B cell (primary cell): ENCODE measurements around the gene RASA2.

Experiments used
- EZH2 ChIP-seq: IDR thresholded peaks from 2 replicates; pipeline ENCODE4 v1.6.1; 2012; ENCODE audit warnings: borderline replicate concordance, low read depth, mild to moderate bottlenecking, moderate library complexity, low read length; ENCODE audit not compliant: insufficient read depth, poor library complexity, severe bottlenecking
- TF ChIP-seq, protein P1 (sequence below): fragments of 200-600 bp; IDR thresholded peaks from one replicate; pipeline ENCODE4 v1.8.0; 2022; ENCODE audit warnings: antibody characterized with exemption, mild to moderate bottlenecking

- TF ChIP-seq, protein P1, sequence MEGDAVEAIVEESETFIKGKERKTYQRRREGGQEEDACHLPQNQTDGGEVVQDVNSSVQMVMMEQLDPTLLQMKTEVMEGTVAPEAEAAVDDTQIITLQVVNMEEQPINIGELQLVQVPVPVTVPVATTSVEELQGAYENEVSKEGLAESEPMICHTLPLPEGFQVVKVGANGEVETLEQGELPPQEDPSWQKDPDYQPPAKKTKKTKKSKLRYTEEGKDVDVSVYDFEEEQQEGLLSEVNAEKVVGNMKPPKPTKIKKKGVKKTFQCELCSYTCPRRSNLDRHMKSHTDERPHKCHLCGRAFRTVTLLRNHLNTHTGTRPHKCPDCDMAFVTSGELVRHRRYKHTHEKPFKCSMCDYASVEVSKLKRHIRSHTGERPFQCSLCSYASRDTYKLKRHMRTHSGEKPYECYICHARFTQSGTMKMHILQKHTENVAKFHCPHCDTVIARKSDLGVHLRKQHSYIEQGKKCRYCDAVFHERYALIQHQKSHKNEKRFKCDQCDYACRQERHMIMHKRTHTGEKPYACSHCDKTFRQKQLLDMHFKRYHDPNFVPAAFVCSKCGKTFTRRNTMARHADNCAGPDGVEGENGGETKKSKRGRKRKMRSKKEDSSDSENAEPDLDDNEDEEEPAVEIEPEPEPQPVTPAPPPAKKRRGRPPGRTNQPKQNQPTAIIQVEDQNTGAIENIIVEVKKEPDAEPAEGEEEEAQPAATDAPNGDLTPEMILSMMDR, result no peak
- TF ChIP-seq EZH2, result no peak
Measured at GRCh38 chr3:141499284-141499683, 12.5 kb downstream of the RASA2 start.
